HCT116 (cell line): ENCODE data around the gene CDC14B. TPM values are rescaled to one million over a fixed set of nuclear protein-coding genes. Genes with fewer than 3 reads are reported as not detected.

Experiments
- ATAC-seq: fragments of 200-7000 bp; cut with Tn5 transposase; 2 replicates; pipeline ENCODE4 v1.9.1; 2020; ENCODE audit warnings: mild to moderate bottlenecking, moderate library complexity
- BruUV-seq: library from RNA; stranded (reverse); fragments of 400-500 nt; replicated peaks from 2 replicates; lab custom pipeline; 2021; lab: Mats Ljungman, UMichigan
- CTCF ChIA-PET: fragments of 300-600 bp; sonication (Branson Sonifier 250); formaldehyde crosslinking; loops from one replicate; lab custom pipeline; 2021; ENCODE audit warnings: antibody characterized with exemption; lab: Charles Lee
- POLR2A ChIA-PET: fragments of 300-600, 350-600 bp; sonication (Branson Sonifier 250); formaldehyde crosslinking; loops from one replicate; lab custom pipeline; 2021; ENCODE audit warnings: antibody characterized with exemption; lab: Charles Lee
- RAD21 ChIA-PET, 2 experiments: fragments of 300-600 bp; sonication (Branson Sonifier 250); formaldehyde crosslinking; loops; one replicate each; lab custom pipeline; 2023; ENCODE audit warnings: low total read pairs in 2 of 2; ENCODE audit not compliant: uncharacterized antibody in 2 of 2, unreplicated experiment in 2 of 2, low non-redundant PET in 1 of 2; lab: Charles Lee
- DNase-seq: peaks from one replicate; pipeline ENCODE4 v3.0.0-alpha.2; 2010; ENCODE audit warnings: low read depth, low spot score
- H2AFZ ChIP-seq: fragments of 200-600 bp; shearing (Covaris generic), sonication (generic); 2 replicates; pipeline ENCODE4 v1.6.1; 2017; ENCODE audit warnings: low read depth, mixed run types, mixed read lengths, antibody characterized with exemption, low read length; ENCODE audit not compliant: poor library complexity, severe bottlenecking
- H3K27ac ChIP-seq: 2 replicates; pipeline ENCODE4 v1.5.1; 2012; ENCODE audit warnings: low read depth, low read length
- H3K27me3 ChIP-seq: fragments of 200-600 bp; sonication (generic); 2 replicates; pipeline ENCODE4 v1.6.1; 2016; ENCODE audit warnings: mixed run types, low read length, mixed read lengths; ENCODE audit not compliant: insufficient read depth
- H3K36me3 ChIP-seq, 2 experiments: fragments of 200-500 bp in 1 of 2; fragments of 200-600 bp in 1 of 2; sonication (Bioruptor generic) in 1 of 2; sonication (generic) in 1 of 2; 2 replicates each; pipeline versions ENCODE4 v1.5.1 to v1.6.1; 2014 to 2016; ENCODE audit warnings: low read length in 2 of 2, inconsistent platforms in 1 of 2, mixed read lengths in 1 of 2, mixed run types in 1 of 2; ENCODE audit not compliant: insufficient read depth in 2 of 2, control insufficient read depth in 1 of 2
- H3K4me1 ChIP-seq, 2 experiments: fragments of 200-600 bp in 1 of 2; sonication (generic) in 1 of 2; 2 replicates each; pipeline versions ENCODE4 v1.5.1 to v1.6.1; 2012 to 2017; ENCODE audit warnings: low read length in 2 of 2, inconsistent platforms in 1 of 2, mild to moderate bottlenecking in 1 of 2, mixed read lengths in 1 of 2, mixed run types in 1 of 2, moderate library complexity in 1 of 2; ENCODE audit not compliant: insufficient read depth in 2 of 2, control insufficient read depth in 1 of 2
- H3K4me2 ChIP-seq: fragments of 200-600 bp; sonication (generic); 2 replicates; pipeline ENCODE4 v1.6.1; 2017; ENCODE audit warnings: mixed run types, low read length, mixed read lengths
- H3K4me3 ChIP-seq, 2 experiments: fragments of 200-600 bp in 1 of 2; sonication (generic) in 1 of 2; replicated peaks in 1 of 2; 2 replicates each; pipeline ENCODE4 v1.5.1; 2011 to 2016; ENCODE audit warnings: low read length in 2 of 2, control low read depth in 1 of 2, low read depth in 1 of 2, mild to moderate bottlenecking in 1 of 2, mixed read lengths in 1 of 2, mixed run types in 1 of 2
- H3K79me2 ChIP-seq: fragments of 200-600 bp; sonication (generic); 2 replicates; pipeline ENCODE4 v1.6.1; 2017; ENCODE audit warnings: mild to moderate bottlenecking, mixed run types, low read length, moderate library complexity, mixed read lengths; ENCODE audit not compliant: insufficient read depth
- H3K9ac ChIP-seq: fragments of 200-600 bp; sonication (generic); 2 replicates; pipeline ENCODE4 v1.6.1; 2016; ENCODE audit warnings: low read length, mixed read lengths
- H3K9me2 ChIP-seq: fragments of 200-600 bp; sonication (generic), shearing (Covaris generic); 2 replicates; pipeline ENCODE4 v1.6.1; 2017; ENCODE audit warnings: mixed run types, mild to moderate bottlenecking, moderate library complexity; ENCODE audit not compliant: insufficient read depth
- H3K9me3 ChIP-seq, 2 experiments: fragments of 200-500 bp in 1 of 2; fragments of 200-600 bp in 1 of 2; sonication (Bioruptor generic) in 1 of 2; sonication (generic) in 1 of 2; 2 replicates each; pipeline ENCODE4 v1.6.1; 2014 to 2017; ENCODE audit warnings: low read length in 2 of 2, mixed read lengths in 2 of 2, inconsistent platforms in 1 of 2, low read depth in 1 of 2, mild to moderate bottlenecking in 1 of 2, mixed run types in 1 of 2, moderate library complexity in 1 of 2; ENCODE audit not compliant: control insufficient read depth in 1 of 2, insufficient read depth in 1 of 2
- H4K20me1 ChIP-seq: fragments of 200-600 bp; sonication (generic), shearing (Covaris generic); 2 replicates; pipeline ENCODE4 v1.6.1; 2017; ENCODE audit warnings: mixed run types, mild to moderate bottlenecking, moderate library complexity; ENCODE audit not compliant: insufficient read depth
- CBX3 ChIP-seq: IDR thresholded peaks from 2 replicates; pipeline ENCODE4 v1.6.1; 2012; ENCODE audit warnings: low read depth
- CEBPB ChIP-seq: IDR thresholded peaks from 2 replicates; pipeline ENCODE4 v1.6.1; 2012; ENCODE audit warnings: low read depth
- EGR1 ChIP-seq: IDR thresholded peaks from 2 replicates; pipeline ENCODE4 v1.6.1; 2012; ENCODE audit warnings: low read depth
- ELF1 ChIP-seq: IDR thresholded peaks from 2 replicates; pipeline ENCODE4 v1.6.1; 2012; ENCODE audit warnings: low read depth, borderline replicate concordance
- EZH2 ChIP-seq: fragments of 200-600 bp; sonication (generic); IDR thresholded peaks from 2 replicates; pipeline ENCODE4 v1.6.1; 2017; ENCODE audit warnings: antibody characterized with exemption, mixed run types
- FOSL1 ChIP-seq: IDR thresholded peaks from 2 replicates; pipeline ENCODE4 v1.6.1; 2012; ENCODE audit warnings: low read depth
- JUND ChIP-seq: IDR thresholded peaks from 2 replicates; pipeline ENCODE4 v1.6.1; 2012
- POLR2AphosphoS5 ChIP-seq: IDR thresholded peaks from 2 replicates; pipeline ENCODE4 v1.6.1; 2011; ENCODE audit warnings: mild to moderate bottlenecking, low read depth, low read length, moderate library complexity
- SIN3A ChIP-seq: IDR thresholded peaks from 2 replicates; pipeline ENCODE4 v1.6.1; 2012; ENCODE audit warnings: low read depth
- SP1 ChIP-seq: IDR thresholded peaks from 2 replicates; pipeline ENCODE4 v1.6.1; 2012; ENCODE audit warnings: low read depth
- SRF ChIP-seq: IDR thresholded peaks from 2 replicates; pipeline ENCODE4 v1.6.1; 2012; ENCODE audit warnings: low read depth
- TCF7L2 ChIP-seq: IDR thresholded peaks from 2 replicates; pipeline ENCODE4 v1.7.0; 2011; ENCODE audit warnings: borderline replicate concordance, inconsistent platforms; ENCODE audit not compliant: insufficient read depth, insufficient read length; ENCODE audit errors: extremely low read depth
- YY1 ChIP-seq: IDR thresholded peaks from 2 replicates; pipeline ENCODE4 v1.6.1; 2011; ENCODE audit warnings: low read length, low read depth, moderate library complexity, mild to moderate bottlenecking; ENCODE audit not compliant: insufficient replicate concordance; ENCODE audit errors: extremely low read depth
- ZFX ChIP-seq: fragments of 450-650 bp; IDR thresholded peaks from 2 replicates; pipeline ENCODE4 v1.6.1; 2017
- ZNF274 ChIP-seq: fragments of 200-500 bp; sonication (Bioruptor generic); IDR thresholded peaks from 2 replicates; pipeline ENCODE4 v1.6.1; 2014; ENCODE audit warnings: mild to moderate bottlenecking, low read depth, low read length, inconsistent platforms
- intact Hi-C: fragments of 100-400 bp; cut with micrococcal nuclease; formaldehyde crosslinking; loops from 2 replicates; pipeline ENCODE4 v1.10.0; 2022
- total RNA-seq: library from RNA; stranded (reverse); gene quantifications from one replicate; pipeline ENCODE4 v1.2.1, GENCODE V29; 2021; ENCODE audit not compliant: unreplicated experiment
- TF ChIP-seq, protein P1 (sequence below): IDR thresholded peaks from 2 replicates; pipeline ENCODE4 v1.6.1; 2012; ENCODE audit warnings: low read depth
- TF ChIP-seq, protein P2 (sequence below): IDR thresholded peaks from 2 replicates; pipeline ENCODE4 v1.6.1; 2012

The CDC14B gene
- total RNA-seq, 1 experiment from 2014 or later, result 21.6 TPM

DNA sequence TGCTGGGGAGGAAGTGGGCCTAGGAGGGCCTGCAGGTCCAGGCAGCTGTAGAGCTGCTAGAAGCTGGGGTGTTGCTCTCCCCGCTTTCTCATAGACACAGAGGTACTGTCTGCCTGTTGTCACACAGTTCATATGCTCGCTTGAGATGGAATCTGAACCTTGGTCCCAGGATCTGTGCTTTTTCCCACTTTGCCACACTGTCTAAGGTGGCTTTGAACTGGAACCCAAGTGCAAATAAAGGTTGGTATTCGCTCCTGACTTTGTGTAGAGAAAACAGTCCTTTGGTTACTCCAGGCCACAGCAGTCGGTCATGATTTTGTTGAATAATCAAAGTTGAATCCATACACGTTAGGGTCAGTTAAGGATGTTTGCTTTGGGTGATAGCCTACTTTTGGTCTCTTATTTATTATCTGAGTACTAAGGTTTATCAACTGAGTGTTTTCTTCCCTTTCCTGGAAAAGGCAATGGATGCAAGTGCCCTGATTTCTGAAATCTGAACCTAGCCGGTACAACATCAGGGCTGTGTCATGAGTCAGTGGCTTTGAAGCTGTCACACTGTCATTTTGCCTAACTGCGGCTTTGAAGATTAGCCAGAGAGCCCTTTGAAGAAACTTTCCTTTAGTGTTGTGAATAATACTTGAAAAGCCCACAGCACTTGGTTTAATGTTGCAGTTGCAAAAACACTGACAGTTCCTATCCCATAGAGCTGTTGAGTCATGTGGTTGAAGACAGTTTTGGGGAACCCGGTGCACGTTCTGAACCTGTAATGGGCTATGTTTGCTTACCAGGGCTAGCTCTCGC, 128.4 kb downstream of the CDC14B start:
- no TSS peak for BruUV-seq

DNA sequence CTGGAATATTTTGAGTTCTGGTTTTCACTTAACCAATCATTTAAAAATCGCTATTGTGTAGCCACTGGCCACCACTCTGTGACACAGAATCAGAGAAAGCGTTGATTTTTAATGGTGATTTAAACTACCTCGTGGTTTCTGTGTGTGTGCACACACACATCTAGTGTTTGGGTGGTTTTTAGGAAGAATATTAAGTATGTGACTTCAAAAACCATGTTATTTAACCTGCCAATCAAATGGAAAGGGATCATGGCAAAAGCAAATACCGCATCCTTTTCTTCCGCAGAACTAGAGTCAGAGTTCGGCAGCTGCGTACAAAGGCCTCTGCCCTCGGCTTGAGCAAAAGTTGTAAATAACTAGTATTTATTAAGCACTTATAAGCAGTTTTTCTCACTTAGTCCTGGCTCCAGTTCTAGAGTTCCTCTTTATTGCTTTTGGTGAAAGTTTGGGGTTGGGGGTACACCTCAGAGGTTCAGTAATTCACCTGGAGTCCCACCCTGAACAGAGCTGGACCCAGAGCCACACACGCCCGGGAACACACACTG, 129.0 kb downstream of the CDC14B start:
- H3K4me1 ChIP-seq, result peaks cover 24 to 31% of the 10 kb centered on the region in 2 experiments
- H2AFZ ChIP-seq, result no peak overlapping the region
- peak overlapping the region; percentile 42 for H3K27ac ChIP-seq
- no peak overlapping the region for H3K9ac ChIP-seq
- ChIA-PET POLR2A (no interaction called here), CTCF (no interaction called here), RAD21 (no interaction called here)
- H3K79me2 ChIP-seq, result no peaks in the 10 kb centered on the region
- no peaks in the 10 kb centered on the region for H4K20me1 ChIP-seq
- intact Hi-C loops, result no loop called here
- peak overlapping the region; percentile 51 for H3K4me2 ChIP-seq
- BruUV-seq, result no TSS peak
- no peaks in the 10 kb centered on the region for H3K9me3 ChIP-seq
- H3K4me3 ChIP-seq, result no peak overlapping the region
- ATAC-seq (no peak), DNase-seq (no peak)
- H3K27me3 ChIP-seq, result no peaks in the 10 kb centered on the region
- H3K36me3 ChIP-seq, result peaks cover 7 to 14% of the 10 kb centered on the region in 2 experiments; a peak in 3 of 4 replicates
- no peaks in the 10 kb centered on the region for H3K9me2 ChIP-seq
- TF ChIP-seq EGR1 (no peak), ZNF274 (no peak), CBX3 (no peak), EZH2 (no peak), FOSL1 (no peak), TCF7L2 (no peak), SRF (no peak), ELF1 (no peak)
- TF ChIP-seq, protein P1, sequence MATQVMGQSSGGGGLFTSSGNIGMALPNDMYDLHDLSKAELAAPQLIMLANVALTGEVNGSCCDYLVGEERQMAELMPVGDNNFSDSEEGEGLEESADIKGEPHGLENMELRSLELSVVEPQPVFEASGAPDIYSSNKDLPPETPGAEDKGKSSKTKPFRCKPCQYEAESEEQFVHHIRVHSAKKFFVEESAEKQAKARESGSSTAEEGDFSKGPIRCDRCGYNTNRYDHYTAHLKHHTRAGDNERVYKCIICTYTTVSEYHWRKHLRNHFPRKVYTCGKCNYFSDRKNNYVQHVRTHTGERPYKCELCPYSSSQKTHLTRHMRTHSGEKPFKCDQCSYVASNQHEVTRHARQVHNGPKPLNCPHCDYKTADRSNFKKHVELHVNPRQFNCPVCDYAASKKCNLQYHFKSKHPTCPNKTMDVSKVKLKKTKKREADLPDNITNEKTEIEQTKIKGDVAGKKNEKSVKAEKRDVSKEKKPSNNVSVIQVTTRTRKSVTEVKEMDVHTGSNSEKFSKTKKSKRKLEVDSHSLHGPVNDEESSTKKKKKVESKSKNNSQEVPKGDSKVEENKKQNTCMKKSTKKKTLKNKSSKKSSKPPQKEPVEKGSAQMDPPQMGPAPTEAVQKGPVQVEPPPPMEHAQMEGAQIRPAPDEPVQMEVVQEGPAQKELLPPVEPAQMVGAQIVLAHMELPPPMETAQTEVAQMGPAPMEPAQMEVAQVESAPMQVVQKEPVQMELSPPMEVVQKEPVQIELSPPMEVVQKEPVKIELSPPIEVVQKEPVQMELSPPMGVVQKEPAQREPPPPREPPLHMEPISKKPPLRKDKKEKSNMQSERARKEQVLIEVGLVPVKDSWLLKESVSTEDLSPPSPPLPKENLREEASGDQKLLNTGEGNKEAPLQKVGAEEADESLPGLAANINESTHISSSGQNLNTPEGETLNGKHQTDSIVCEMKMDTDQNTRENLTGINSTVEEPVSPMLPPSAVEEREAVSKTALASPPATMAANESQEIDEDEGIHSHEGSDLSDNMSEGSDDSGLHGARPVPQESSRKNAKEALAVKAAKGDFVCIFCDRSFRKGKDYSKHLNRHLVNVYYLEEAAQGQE, result no peak

More for the DNA sequence above, 128.4 kb downstream of the CDC14B start:
- DNase-seq, result peak; percentile 35
- no peaks in the 10 kb centered on the region for H4K20me1 ChIP-seq
- H3K9ac ChIP-seq, result no peak overlapping the region
- H3K4me3 ChIP-seq, result no peak overlapping the region
- H3K27me3 ChIP-seq, result no peaks in the 10 kb centered on the region
- ChIA-PET RAD21 (no interaction called here), CTCF (no interaction called here), POLR2A (no interaction called here)
- H3K9me3 ChIP-seq, result no peaks in the 10 kb centered on the region
- ATAC-seq, result peak; percentile 76
- H3K27ac ChIP-seq, result peak overlapping the region; percentile 42
- H3K79me2 ChIP-seq, result no peaks in the 10 kb centered on the region
- peaks cover 21 to 28% of the 10 kb centered on the region in 2 experiments for H3K4me1 ChIP-seq
- H3K4me2 ChIP-seq, result peak overlapping the region; percentile 51
- H2AFZ ChIP-seq, result no peak overlapping the region
- H3K9me2 ChIP-seq, result no peaks in the 10 kb centered on the region
- intact Hi-C loops, result no loop called here
- TF ChIP-seq CBX3 (no peak), SP1 (peak; percentile 64), SIN3A (peak; percentile 85), POLR2AphosphoS5 (peak; percentile 31; the same call in 1 of the 2 replicates), ZFX (no peak), TCF7L2 (peak; percentile 63), FOSL1 (peak; percentile 61; the same call in 1 of the 2 replicates), JUND (peak; percentile 81), YY1 (no peak), CEBPB (peak; percentile 70), SRF (0 out of 2 replicates have a peak, but pooled peaks have one; percentile 13)
- TF ChIP-seq, protein P2, sequence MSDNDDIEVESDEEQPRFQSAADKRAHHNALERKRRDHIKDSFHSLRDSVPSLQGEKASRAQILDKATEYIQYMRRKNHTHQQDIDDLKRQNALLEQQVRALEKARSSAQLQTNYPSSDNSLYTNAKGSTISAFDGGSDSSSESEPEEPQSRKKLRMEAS, result peak; percentile 21; the same call in 1 of the 2 replicates
- peaks cover 7 to 14% of the 10 kb centered on the region in 2 experiments; a peak in 3 of 4 replicates for H3K36me3 ChIP-seq
